IMR-90 (cell line): Measurements from ENCODE around the gene ENPP6.

ENCODE experiments used
- CTCF ChIP-seq: conservative IDR thresholded peaks from 2 replicates; pipeline ENCODE4 v1.5.1; 2012; ENCODE audit warnings: mild to moderate bottlenecking, low read depth, low read length, improper control_type of control experiment
- MXI1 ChIP-seq: IDR thresholded peaks from 2 replicates; pipeline ENCODE4 v1.6.1; 2012; ENCODE audit warnings: low read depth, mild to moderate bottlenecking, low read length, moderate library complexity, borderline replicate concordance
- POLR2A ChIP-seq: IDR thresholded peaks from 2 replicates; pipeline ENCODE4 v1.6.1; 2012; ENCODE audit warnings: mild to moderate bottlenecking, low read depth, low read length
- RAD21 ChIP-seq: IDR thresholded peaks from 2 replicates; pipeline ENCODE4 v1.6.1; 2012; ENCODE audit warnings: low read length, improper control_type of control experiment

- TF ChIP-seq POLR2A (no peak), CTCF (no peak), RAD21 (no peak), MXI1 (no peak)
Measured at GRCh38 chr4:184103527-184104264, 114.0 kb downstream of the ENPP6 start.
